Measurements from ENCODE around the gene TSPAN11. TPM values are rescaled to one million over a fixed set of nuclear protein-coding genes. Genes with fewer than 3 reads are reported as not detected.

TSPAN11 gene
- total RNA-seq, 2 donors from 2014 or later, result not detected

GRCh38 chr12:30936036-30936435 lies 9.5 kb downstream of the TSPAN11 start:
- Mint-ChIP-seq H3K27ac (no peak overlapping the region), H3K9me3 (no peaks in the 10 kb centered on the region), H3K36me3 (no peaks in the 10 kb centered on the region)
- no peak for ATAC-seq
- no peak for DNase-seq (ENCODE audit: low spot score in 2 of 2)

DNA sequence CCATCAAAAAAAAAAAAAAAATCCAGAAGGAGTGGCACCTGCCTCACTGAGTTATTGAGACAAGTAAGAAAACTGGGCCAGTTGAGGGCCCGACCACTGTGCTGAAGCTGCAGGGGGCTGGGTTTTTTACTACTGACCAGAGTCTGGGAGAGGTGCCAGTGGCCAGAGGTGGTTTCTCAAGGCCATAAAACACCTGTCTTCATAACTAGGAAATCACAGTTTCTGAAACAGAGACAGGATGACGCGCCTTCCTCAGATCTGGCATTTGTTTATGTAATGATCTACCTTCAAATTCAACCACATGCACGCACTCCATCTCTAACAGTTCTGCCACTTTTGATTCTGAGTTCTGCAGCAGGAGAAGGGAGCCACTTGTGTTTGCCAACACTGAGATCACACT lies 12.7 kb downstream of the TSPAN11 start:
- no peaks in the 10 kb centered on the region for H3K36me3 Mint-ChIP-seq
- no peak overlapping the region for H3K27ac Mint-ChIP-seq
- DNase-seq (ENCODE audit: low spot score in 2 of 2) (no peak), ATAC-seq (no peak)
- no peaks in the 10 kb centered on the region for H3K9me3 Mint-ChIP-seq

DNA sequence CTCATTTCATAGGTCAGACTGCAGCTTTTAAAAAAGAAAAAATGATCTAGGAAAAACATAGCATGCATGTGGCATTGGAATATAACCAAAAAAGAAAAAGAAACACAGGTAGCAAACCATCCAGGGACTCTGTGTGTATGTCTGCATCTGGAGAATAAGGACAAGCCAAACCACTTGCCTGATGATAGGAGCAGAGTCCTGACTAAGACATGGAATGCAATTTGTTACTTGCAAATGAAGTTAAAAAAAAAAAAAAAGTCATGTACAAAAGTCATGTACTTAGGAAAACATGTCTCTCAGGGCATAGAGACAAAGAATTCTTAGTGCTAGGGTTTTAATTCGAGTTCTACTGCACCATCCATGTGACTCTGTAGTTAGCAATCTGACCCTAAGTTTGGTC lies 15.9 kb downstream of the TSPAN11 start:
- no peaks in the 10 kb centered on the region for H3K9me3 Mint-ChIP-seq
- H3K27ac Mint-ChIP-seq, result no peak overlapping the region
- no peak for DNase-seq (ENCODE audit: low spot score in 2 of 2)
- no peak for ATAC-seq
- H3K36me3 Mint-ChIP-seq, result no peaks in the 10 kb centered on the region

DNA sequence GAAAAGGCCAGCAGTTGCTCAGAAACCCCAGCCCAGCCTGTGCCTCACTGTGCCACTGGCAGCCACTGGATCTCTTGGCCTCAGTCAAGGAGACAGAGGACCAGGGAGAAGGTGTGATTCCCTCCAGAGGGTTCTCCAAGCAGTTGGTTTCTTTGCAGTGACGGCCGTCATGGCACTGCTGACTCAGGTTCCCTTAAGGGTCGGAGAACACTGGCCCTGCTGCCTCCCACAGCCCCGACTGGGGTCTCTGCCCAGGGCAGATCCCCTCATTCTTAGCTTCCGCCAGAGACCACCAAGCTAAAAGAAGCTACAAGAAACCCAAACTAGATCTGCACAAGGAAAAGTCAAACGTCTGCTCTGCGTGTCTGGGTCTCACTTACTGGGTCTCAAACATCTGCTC lies 16.4 kb downstream of the TSPAN11 start:
- Mint-ChIP-seq H3K36me3 (no peaks in the 10 kb centered on the region), H3K27ac (no peak overlapping the region), H3K9me3 (no peaks in the 10 kb centered on the region)
- DNase-seq (ENCODE audit: low spot score in 2 of 2), result no peak
- no peak for ATAC-seq

- DNase-seq (ENCODE audit: low spot score in 2 of 2), result peak in 1 of 2 donors; percentile 35
- Mint-ChIP-seq H3K27ac (no peak overlapping the region), H3K9me3 (no peaks in the 10 kb centered on the region), H3K36me3 (no peaks in the 10 kb centered on the region)
- ATAC-seq, result no peak
Measured at GRCh38 chr12:30945443-30946164, 19.1 kb downstream of the TSPAN11 start.

GRCh38 chr12:30952015-30952414 lies 25.5 kb downstream of the TSPAN11 start:
- Mint-ChIP-seq H3K27ac (no peak overlapping the region), H3K9me3 (no peaks in the 10 kb centered on the region), H3K36me3 (no peaks in the 10 kb centered on the region)
- no peak for ATAC-seq
- no peak for DNase-seq (ENCODE audit: low spot score in 2 of 2)

DNA sequence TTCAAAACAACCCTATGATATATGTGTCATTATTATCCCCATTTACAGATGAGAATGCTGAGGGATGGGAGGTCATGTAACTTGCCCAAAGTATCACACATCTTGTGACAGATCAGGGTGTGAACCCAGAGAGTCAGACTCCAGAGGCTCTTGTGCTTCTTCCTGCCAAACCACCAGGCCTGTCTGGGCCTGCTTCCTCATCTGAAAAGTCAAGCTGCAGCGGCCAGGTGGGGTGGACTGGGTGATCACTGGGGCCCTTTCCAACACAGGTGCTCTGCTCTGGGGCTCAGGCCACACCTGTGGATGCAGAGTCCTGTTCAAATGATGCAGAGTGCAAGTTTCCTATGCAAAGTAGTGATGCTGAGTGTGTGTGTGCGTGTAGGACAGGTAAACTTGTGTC lies 26.7 kb downstream of the TSPAN11 start:
- no peak for DNase-seq (ENCODE audit: low spot score in 2 of 2)
- ATAC-seq, result no peak
- H3K36me3 Mint-ChIP-seq, result no peaks in the 10 kb centered on the region
- H3K27ac Mint-ChIP-seq, result no peak overlapping the region
- H3K9me3 Mint-ChIP-seq, result no peaks in the 10 kb centered on the region

DNA sequence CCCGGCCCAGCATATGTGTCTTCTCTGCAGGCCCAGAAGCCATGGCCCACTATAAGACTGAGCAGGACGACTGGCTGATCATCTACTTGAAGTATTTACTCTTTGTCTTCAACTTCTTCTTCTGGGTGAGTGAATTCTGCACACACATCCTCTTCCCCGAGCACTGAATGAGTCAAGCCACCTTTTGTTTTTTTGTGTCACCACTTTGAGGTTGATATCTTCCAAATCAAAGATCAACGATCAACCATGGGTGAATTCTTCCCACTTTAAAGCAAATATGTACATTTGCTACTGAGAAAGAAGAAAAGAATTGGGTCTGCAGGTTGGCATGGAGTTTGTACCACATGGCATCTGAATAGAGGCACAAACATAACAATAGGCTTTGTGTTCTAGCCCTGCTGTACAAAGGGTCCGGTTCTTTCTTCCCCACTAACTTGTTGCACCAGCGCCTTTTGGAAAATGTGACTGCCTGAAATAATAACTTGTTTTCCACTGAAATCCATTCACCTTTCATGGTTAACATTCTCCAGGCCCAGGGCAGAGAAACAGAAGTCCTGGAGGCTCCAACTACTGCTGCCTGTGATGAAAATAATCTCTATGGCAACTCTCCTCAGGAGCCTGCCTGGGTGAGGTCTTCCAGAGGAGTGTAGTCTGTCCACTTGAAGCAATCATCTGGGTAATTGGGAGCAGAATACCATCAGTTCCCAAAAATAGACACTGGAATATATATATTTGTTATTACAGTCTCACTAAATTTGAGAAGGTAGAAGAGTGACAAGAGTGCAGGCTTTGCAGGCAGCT lies 27.6 kb downstream of the TSPAN11 start:
- H3K36me3 Mint-ChIP-seq, result no peaks in the 10 kb centered on the region

DNA sequence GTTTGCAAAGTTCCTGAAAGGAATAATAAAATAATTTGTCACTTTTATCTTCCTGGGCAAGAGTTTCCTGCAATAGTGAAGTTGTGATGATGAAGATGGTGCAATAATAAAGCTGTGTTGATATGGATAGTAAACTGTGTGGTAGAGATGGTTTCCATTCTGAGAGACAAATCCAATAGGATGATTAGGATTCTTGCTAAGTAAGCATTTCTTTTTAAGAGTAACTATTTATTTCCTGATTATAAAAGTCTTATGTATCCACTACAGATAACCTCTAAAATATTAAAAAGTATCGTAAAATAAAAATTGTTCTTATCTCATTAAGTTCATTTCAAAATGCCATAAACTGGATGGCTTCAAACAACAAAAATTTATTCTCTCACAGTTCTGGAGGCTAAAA lies 28.7 kb downstream of the TSPAN11 start:
- no peak overlapping the region for H3K27ac Mint-ChIP-seq
- DNase-seq (ENCODE audit: low spot score in 2 of 2) (no peak), ATAC-seq (no peak)
- H3K9me3 Mint-ChIP-seq, result no peaks in the 10 kb centered on the region
- no peaks in the 10 kb centered on the region for H3K36me3 Mint-ChIP-seq

More for the DNA sequence above, 27.6 kb downstream of the TSPAN11 start:
- DNase-seq (ENCODE audit: low spot score in 2 of 2) (no peak), ATAC-seq (peak in 1 of 2 donors; percentile 28)
- Mint-ChIP-seq H3K27ac (no peak overlapping the region), H3K9me3 (no peaks in the 10 kb centered on the region)

GRCh38 chr12:30959110-30959710 lies 32.7 kb downstream of the TSPAN11 start:
- Mint-ChIP-seq H3K27ac (no peak overlapping the region), H3K9me3 (no peaks in the 10 kb centered on the region), H3K36me3 (no peaks in the 10 kb centered on the region)
- no peak for DNase-seq (ENCODE audit: low spot score in 2 of 2)
- no peak for ATAC-seq

DNA sequence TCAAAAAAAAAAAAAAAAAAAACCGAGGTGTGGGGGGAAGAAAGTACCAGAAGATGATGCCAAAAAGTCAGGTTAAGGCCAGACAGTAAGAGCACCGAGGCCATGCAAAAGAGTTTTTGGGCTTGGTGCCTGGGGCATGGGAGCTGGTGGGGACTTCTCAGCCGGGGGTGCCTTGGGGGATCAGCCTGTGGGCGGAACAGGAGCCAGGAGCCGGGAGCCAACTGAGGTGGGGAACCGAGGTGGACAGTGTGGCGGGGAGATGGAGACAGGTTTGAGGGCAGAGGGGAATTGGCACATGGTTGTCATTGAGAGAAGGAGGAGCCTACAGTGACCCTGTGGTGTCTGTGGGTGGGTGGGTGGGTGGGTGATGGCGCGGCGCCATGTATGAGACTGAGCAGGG lies 33.2 kb downstream of the TSPAN11 start:
- H3K27ac Mint-ChIP-seq, result no peak overlapping the region
- H3K36me3 Mint-ChIP-seq, result no peaks in the 10 kb centered on the region
- ATAC-seq, result no peak
- DNase-seq (ENCODE audit: low spot score in 2 of 2), result no peak
- no peaks in the 10 kb centered on the region for H3K9me3 Mint-ChIP-seq

- no peaks in the 10 kb centered on the region for H3K36me3 Mint-ChIP-seq
- ATAC-seq (no peak), DNase-seq (ENCODE audit: low spot score in 2 of 2) (no peak)
- no peaks in the 10 kb centered on the region for H3K9me3 Mint-ChIP-seq
- no peak overlapping the region for H3K27ac Mint-ChIP-seq
Measured at GRCh38 chr12:30961030-30961429, 34.5 kb downstream of the TSPAN11 start.

DNA sequence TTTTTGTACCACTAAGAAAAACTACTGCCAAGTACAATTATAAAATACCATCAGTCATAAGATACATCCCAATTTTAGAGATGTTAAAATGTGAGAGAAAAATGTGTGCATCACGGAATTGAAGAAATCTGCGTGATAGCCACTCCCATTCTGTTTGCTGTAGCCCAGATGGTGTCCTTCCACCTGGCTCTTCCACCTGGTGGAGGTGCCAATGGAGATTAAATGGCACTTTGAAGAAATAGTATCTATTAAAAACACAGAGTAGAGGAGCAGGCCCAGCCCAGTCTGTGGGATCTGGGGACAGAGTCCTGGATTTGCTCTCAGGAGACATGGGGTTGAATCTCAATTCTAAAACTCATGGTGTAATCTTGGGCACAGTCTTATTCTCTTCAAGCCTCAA lies 35.5 kb downstream of the TSPAN11 start:
- ATAC-seq, result no peak
- H3K9me3 Mint-ChIP-seq, result no peaks in the 10 kb centered on the region
- no peak for DNase-seq (ENCODE audit: low spot score in 2 of 2)
- H3K36me3 Mint-ChIP-seq, result no peaks in the 10 kb centered on the region
- H3K27ac Mint-ChIP-seq, result no peak overlapping the region

- Mint-ChIP-seq H3K36me3 (no peaks in the 10 kb centered on the region), H3K9me3 (no peaks in the 10 kb centered on the region), H3K27ac (no peak overlapping the region)
- ATAC-seq (no peak), DNase-seq (ENCODE audit: low spot score in 2 of 2) (no peak)
Measured at GRCh38 chr12:30963709-30964564, 37.4 kb downstream of the TSPAN11 start.

- ATAC-seq, result no peak
- H3K36me3 Mint-ChIP-seq, result no peaks in the 10 kb centered on the region
- H3K9me3 Mint-ChIP-seq, result no peaks in the 10 kb centered on the region
Measured at GRCh38 chr12:30964896-30965612, 38.5 kb downstream of the TSPAN11 start.

GRCh38 chr12:30965613-30965985 lies 39.1 kb downstream of the TSPAN11 start:
- Mint-ChIP-seq H3K27ac (no peak overlapping the region), H3K36me3 (no peaks in the 10 kb centered on the region), H3K9me3 (no peaks in the 10 kb centered on the region)
- no peak for DNase-seq (ENCODE audit: low spot score in 2 of 2)
- no peak for ATAC-seq

More at GRCh38 chr12:30964896-30965612, 38.5 kb downstream of the TSPAN11 start:
- H3K27ac Mint-ChIP-seq, result no peak overlapping the region
- DNase-seq (ENCODE audit: low spot score in 2 of 2), result no peak

Data from activated naive CD4-positive, alpha-beta T cell treated with anti-CD3 and anti-CD28 coated beads, Interleukin-2, amount 50 U/mL, for 72 hours (primary cell).